HCT116 (cell line): ENCODE data around the gene WIZ.

Source experiments
- REST ChIP-seq: IDR thresholded peaks from 2 replicates; pipeline ENCODE4 v1.6.1; 2012; ENCODE audit warnings: low read depth
- SIN3A ChIP-seq: IDR thresholded peaks from 2 replicates; pipeline ENCODE4 v1.6.1; 2012; ENCODE audit warnings: low read depth
- TF ChIP-seq, protein P1 (sequence below), 3 experiments: fragments of 200-600 bp in 1 of 3; sonication (generic) in 1 of 3; IDR thresholded peaks in 2 of 3; conservative IDR thresholded peaks in 1 of 3; 2 replicates each; pipeline ENCODE4 v1.5.1; 2012 to 2017; ENCODE audit warnings: low read depth in 2 of 3, low read length in 2 of 3, antibody characterized with exemption in 1 of 3, borderline replicate concordance in 1 of 3, control low read depth in 1 of 3, mild to moderate bottlenecking in 1 of 3, mixed read lengths in 1 of 3, mixed run types in 1 of 3, moderate library complexity in 1 of 3; ENCODE audit not compliant: insufficient read depth in 1 of 3
- TF ChIP-seq, protein P2 (sequence below): IDR thresholded peaks from 2 replicates; pipeline ENCODE4 v1.6.1; 2012

- TF ChIP-seq, protein P1, sequence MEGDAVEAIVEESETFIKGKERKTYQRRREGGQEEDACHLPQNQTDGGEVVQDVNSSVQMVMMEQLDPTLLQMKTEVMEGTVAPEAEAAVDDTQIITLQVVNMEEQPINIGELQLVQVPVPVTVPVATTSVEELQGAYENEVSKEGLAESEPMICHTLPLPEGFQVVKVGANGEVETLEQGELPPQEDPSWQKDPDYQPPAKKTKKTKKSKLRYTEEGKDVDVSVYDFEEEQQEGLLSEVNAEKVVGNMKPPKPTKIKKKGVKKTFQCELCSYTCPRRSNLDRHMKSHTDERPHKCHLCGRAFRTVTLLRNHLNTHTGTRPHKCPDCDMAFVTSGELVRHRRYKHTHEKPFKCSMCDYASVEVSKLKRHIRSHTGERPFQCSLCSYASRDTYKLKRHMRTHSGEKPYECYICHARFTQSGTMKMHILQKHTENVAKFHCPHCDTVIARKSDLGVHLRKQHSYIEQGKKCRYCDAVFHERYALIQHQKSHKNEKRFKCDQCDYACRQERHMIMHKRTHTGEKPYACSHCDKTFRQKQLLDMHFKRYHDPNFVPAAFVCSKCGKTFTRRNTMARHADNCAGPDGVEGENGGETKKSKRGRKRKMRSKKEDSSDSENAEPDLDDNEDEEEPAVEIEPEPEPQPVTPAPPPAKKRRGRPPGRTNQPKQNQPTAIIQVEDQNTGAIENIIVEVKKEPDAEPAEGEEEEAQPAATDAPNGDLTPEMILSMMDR (IDR thresholded peaks at IDR 0.05 in 2 of 3, conservative IDR thresholded peaks at IDR 0.05 in 1 of 3; ENCODE audit: borderline replicate concordance in 1 of 3, insufficient read depth in 1 of 3, low read depth in 2 of 3, low read length in 2 of 3): no peak
- TF ChIP-seq SIN3A: no peak
- TF ChIP-seq REST: no peak
- TF ChIP-seq, protein P2, sequence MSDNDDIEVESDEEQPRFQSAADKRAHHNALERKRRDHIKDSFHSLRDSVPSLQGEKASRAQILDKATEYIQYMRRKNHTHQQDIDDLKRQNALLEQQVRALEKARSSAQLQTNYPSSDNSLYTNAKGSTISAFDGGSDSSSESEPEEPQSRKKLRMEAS: no peak
Measured at GRCh38 chr19:15456871-15457700, 7.3 kb upstream of the WIZ start.
